ENCODE measurements around the gene RELCH.

RELCH gene

DNA sequence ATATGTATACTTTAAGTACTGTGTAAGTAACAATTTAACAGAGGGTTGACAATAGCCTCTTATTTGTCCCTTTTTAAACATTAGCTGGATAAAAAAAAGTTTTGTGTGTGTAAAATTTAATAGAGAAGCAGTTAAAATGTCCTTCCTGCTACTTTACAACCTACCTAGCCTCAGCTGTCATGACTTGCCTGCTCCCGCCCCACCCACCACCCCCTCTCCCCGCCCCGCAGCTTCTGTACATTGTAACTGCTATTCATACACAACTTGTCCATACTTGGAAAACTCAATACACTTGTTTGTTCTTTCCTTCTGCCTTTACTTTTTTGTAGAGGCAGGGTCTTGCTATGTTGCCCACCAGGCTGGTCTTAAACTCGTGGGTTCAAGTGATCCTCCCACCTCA, 19.5 kb downstream of the RELCH start:
- no peaks in the 10 kb centered on the region for H3K9me3 ChIP-seq (ENCODE audit: control insufficient read depth, insufficient read depth, low read length)
- H4K20me1 ChIP-seq (ENCODE audit: control insufficient read depth, insufficient read depth, low read depth, low read length): no peaks in the 10 kb centered on the region
- H3K27ac ChIP-seq (ENCODE audit: low read depth, low read length): no peak overlapping the region
- no peaks in the 10 kb centered on the region for H3K9me2 ChIP-seq (replicated peaks; ENCODE audit: control insufficient read depth, low read length)
- H3K4me1 ChIP-seq (ENCODE audit: control insufficient read depth, low read length): no peaks in the 10 kb centered on the region
- H3K27me3 ChIP-seq (ENCODE audit: control insufficient read depth, low read length): no peaks in the 10 kb centered on the region
- peaks cover 14% of the 10 kb centered on the region; the same call in 1 of the 2 replicates for H3K36me3 ChIP-seq (ENCODE audit: control insufficient read depth, low read length)
- no peak for TF ChIP-seq CTCF (IDR thresholded peaks at IDR 0.05; ENCODE audit: low read depth, low read length, poor library complexity, severe bottlenecking)
- TF ChIP-seq EZH2phosphoT487 (IDR thresholded peaks at IDR 0.05; ENCODE audit: borderline replicate concordance, low read length): no peak
- H3K4me2 ChIP-seq (ENCODE audit: low read length): no peak overlapping the region
- no peaks in the 10 kb centered on the region for H3F3A ChIP-seq (ENCODE audit: control insufficient read depth, insufficient read depth)
- peaks cover 83% of the 10 kb centered on the region for H3K79me2 ChIP-seq (ENCODE audit: control insufficient read depth, low read length)
- H3K4me3 ChIP-seq (ENCODE audit: low read length): no peak overlapping the region

DNA sequence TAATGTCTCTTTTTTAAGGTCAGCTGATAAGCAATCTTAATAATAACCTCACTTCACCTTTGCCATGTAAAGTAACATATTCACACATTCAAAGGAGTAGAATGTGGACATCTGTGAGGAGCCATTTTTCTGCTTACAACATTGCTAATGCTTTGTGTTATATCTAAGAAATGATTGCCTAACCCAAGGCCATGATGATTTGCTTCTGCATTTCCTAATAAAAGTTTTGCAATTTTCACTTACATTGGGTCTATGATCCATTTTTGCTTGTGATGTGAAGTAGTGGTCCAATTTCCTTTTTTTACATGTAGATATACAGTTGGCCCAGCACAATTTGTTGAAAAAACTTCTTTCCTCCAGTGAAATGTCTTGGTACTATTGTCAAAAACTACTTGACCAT, 22.0 kb downstream of the RELCH start:
- H3F3A ChIP-seq (ENCODE audit: control insufficient read depth, insufficient read depth): no peaks in the 10 kb centered on the region
- H3K27me3 ChIP-seq (ENCODE audit: control insufficient read depth, low read length): no peaks in the 10 kb centered on the region
- no peaks in the 10 kb centered on the region for H4K20me1 ChIP-seq (ENCODE audit: control insufficient read depth, insufficient read depth, low read depth, low read length)
- no peaks in the 10 kb centered on the region for H3K9me2 ChIP-seq (replicated peaks; ENCODE audit: control insufficient read depth, low read length)
- TF ChIP-seq EZH2phosphoT487 (IDR thresholded peaks at IDR 0.05; ENCODE audit: borderline replicate concordance, low read length) (no peak), CTCF (IDR thresholded peaks at IDR 0.05; ENCODE audit: low read depth, low read length, poor library complexity, severe bottlenecking) (no peak)
- H3K27ac ChIP-seq (ENCODE audit: low read depth, low read length): no peak overlapping the region
- H3K79me2 ChIP-seq (ENCODE audit: control insufficient read depth, low read length): peaks cover 72% of the 10 kb centered on the region
- H3K36me3 ChIP-seq (ENCODE audit: control insufficient read depth, low read length): peaks cover 24% of the 10 kb centered on the region
- H3K9me3 ChIP-seq (ENCODE audit: control insufficient read depth, insufficient read depth, low read length): no peaks in the 10 kb centered on the region
- no peaks in the 10 kb centered on the region for H3K4me1 ChIP-seq (ENCODE audit: control insufficient read depth, low read length)
- no peak overlapping the region for H3K4me2 ChIP-seq (ENCODE audit: low read length)
- H3K4me3 ChIP-seq (ENCODE audit: low read length): no peak overlapping the region

DNA sequence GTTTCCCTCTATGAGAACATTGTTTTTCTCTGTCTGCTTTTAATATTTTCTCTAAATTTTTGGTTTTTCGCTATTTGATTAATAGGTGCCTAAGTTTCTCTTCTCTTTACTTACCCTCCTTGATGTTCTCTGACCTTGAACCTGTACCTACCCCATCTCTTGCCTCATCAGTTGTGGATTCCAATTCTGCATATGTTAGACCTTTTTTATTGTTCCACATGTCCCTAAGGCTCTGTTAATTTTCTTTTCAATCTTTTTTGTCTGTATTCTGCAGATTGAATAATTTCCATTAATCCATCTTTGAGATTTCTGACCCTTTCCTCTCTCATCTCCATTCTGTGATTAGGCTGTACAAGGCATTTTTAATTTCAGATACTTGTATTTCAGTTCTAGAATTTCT, 23.1 kb downstream of the RELCH start:
- no peak overlapping the region for H3K4me3 ChIP-seq (ENCODE audit: low read length)
- H3K4me1 ChIP-seq (ENCODE audit: control insufficient read depth, low read length): no peaks in the 10 kb centered on the region
- no peaks in the 10 kb centered on the region for H3K9me3 ChIP-seq (ENCODE audit: control insufficient read depth, insufficient read depth, low read length)
- H3K79me2 ChIP-seq (ENCODE audit: control insufficient read depth, low read length): peaks cover 64% of the 10 kb centered on the region
- no peak for TF ChIP-seq CTCF (IDR thresholded peaks at IDR 0.05; ENCODE audit: low read depth, low read length, poor library complexity, severe bottlenecking)
- TF ChIP-seq EZH2phosphoT487 (IDR thresholded peaks at IDR 0.05; ENCODE audit: borderline replicate concordance, low read length): no peak
- H3F3A ChIP-seq (ENCODE audit: control insufficient read depth, insufficient read depth): no peaks in the 10 kb centered on the region
- H3K4me2 ChIP-seq (ENCODE audit: low read length): no peak overlapping the region
- H3K27me3 ChIP-seq (ENCODE audit: control insufficient read depth, low read length): no peaks in the 10 kb centered on the region
- no peaks in the 10 kb centered on the region for H4K20me1 ChIP-seq (ENCODE audit: control insufficient read depth, insufficient read depth, low read depth, low read length)
- peaks cover 30% of the 10 kb centered on the region for H3K36me3 ChIP-seq (ENCODE audit: control insufficient read depth, low read length)
- H3K27ac ChIP-seq (ENCODE audit: low read depth, low read length): no peak overlapping the region
- H3K9me2 ChIP-seq (replicated peaks; ENCODE audit: control insufficient read depth, low read length): no peaks in the 10 kb centered on the region

Measured in DOHH2 (cell line).